OCI-M1 (cell line): ENCODE data around the gene MEGF8.

ENCODE experiments used
- DNase-seq: peaks from one replicate; lab custom pipeline; 2025; lab: John Stamatoyannopoulos, UW

The MEGF8 gene

GRCh38 chr19:42386974-42387707, 61.7 kb downstream of the MEGF8 start:
- DNase-seq: peak; percentile 88

DNA sequence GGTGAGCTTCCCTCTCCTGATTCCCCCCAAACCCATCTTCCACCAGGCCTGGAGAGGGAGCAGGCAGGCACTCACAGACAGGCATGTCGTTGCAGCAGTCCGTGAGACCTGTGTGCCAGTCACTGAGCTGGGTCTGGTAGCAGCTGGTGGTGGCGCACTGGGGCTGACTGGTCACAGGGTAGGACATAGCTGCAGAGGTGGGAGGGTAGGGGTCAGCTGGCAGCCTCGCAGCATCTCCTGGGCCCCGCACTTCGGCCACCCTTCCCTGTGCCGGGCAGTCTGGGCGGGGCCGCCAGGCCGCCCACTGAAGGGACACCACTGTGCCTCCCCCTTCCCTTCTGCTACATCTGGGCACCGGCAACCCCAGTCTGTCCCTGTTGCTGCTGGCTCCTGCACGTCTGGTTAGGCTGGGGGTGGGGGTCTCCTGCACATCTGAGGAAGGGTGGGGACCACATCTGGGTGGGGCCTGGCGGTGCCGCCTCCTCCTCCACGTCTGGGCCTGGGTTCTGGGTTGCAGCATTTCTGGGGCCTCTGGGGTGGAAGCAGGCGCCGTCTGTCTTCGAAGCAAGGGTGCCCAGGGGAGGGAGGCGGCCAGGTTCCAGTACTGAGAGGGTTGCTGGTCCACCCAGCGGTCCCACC, 63.5 kb downstream of the MEGF8 start:
- DNase-seq: no peak

GRCh38 chr19:42389899-42390298, 64.5 kb downstream of the MEGF8 start, which contains the start of gene CNFN:
Gene CNFN, minus strand, starts transcription at chr19:42390297. Its CDS starts 1,260 bp downstream, at chr19:42389037.
- DNase-seq: no peak

DNA sequence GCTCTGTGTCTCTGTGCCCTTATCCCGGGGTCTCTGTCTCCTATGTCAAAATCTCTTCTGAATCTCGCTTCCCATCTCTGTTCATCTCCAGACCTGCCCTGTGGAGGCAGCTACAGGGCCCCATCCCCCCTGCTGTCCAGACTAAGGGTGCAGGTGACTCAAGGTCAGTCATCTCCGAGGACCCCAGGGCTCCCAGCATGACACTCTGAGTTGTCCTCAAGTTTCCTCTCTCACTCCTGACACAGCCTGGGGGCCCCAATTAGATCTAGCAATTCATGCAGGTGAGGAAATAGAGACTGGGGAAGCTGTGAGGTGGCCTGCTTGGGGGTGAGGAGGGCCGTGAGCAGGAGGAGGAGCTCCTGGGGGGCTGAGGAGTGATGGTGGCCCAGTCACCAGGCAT, 66.7 kb downstream of the MEGF8 start:
- no peak for DNase-seq

DNA sequence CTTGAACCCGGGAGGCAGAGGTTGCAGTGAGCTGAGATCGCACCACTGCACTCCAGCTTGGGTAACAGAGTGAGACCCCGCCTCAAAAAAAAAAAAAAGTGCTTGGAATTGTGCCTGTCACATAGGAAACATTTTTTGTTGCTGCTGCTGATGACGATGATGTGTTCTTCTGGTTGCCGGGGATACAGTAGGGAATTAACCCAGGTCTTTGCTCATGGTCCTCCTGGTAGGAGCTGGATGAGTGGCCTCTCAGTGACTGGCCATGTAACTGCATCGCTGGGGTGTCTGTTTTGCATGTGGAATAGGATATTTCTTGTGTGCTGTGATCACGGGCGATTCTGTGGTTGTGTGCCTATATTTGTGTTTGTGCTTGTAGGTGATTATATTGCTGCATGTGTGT, 69.3 kb downstream of the MEGF8 start:
- DNase-seq: no peak

DNA sequence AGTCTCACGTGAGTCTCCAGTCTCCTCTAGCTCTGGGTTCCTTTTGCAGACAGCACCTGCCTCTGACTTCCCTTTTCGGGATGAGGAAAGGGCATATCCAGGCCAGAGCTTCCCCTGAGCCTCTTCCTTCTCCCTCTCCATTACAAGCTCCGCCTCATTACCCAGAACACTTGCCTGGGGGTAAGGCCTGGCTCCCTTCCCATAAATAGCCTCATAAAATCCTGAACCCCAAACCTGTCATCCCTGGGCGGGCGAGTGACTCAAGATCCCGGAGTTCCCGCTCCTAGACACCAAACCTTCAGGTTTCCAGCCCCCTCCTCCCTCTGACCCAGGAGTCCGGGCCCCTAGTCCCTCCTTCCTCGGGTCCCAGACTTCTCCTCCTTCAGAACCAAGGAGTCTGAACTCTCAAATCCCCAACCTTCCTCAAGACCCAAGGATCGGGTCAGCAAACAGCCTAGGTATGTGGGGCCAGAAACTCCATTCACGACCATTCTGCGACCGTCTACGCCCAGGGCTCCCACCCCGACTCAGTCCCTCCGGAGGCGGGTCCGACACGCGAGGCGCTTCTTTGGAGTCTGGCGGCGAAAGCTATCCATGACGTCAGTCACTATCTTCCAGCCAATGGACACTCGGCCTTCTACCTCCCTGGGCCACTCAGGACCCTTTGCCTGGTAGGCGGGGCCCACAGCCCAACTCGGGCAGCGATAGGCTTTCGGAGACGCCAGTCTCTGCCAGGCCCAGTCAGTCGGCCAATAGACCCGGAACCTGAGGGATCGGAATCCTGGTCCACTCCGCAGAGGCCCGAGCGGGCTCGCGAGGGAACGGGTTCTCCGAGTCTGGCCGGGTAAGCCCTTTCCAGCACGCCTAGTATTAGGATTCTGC, 71.2 kb downstream of the MEGF8 start:
- peak; percentile 100 for DNase-seq

DNA sequence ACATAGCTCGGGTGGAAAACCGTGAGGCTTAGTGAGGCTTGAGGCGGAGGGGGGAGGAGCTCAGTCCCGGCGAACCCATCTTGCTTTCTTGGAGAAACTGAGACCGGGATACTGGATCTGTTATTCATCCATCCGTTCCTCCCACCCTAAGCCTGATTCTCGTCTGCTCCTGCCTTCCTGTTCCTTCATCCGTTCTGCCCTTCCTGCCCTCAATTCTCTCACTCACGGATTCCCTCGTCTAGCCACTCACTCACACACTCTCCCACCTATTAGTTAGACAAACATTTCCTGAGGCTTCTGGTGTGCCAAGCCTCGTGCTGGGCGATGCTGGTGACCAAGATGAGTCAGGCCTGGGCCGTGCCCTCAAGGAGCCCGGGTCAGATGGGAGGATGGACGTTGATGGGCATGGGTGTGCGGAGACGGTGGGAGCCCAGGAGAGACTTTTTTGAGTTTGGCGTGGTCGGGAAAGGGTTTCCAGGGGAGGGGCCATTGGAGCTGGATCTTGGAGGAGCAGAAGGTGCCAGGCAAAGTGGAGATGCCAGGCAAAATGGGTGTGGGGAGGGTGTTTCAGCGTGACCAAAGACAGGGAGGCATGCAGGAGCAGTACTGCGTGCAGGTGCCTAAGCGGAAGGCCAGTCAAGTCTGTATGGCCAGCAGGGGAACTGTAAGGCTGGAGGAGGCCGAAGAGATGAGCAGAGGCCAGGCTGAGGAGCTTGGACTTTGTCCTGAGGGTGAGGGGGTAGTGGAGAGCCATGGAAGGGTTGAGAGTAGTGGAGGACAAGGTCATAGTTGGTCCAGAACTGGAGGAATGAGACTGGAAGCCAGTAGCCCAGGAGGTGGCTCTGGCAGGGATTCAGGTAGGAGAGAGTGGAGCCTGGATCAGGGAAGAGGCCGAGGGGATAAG, 72.1 kb downstream of the MEGF8 start:
- DNase-seq: no peak

GRCh38 chr19:42400404-42400803, 75.0 kb downstream of the MEGF8 start:
- no peak for DNase-seq

DNA sequence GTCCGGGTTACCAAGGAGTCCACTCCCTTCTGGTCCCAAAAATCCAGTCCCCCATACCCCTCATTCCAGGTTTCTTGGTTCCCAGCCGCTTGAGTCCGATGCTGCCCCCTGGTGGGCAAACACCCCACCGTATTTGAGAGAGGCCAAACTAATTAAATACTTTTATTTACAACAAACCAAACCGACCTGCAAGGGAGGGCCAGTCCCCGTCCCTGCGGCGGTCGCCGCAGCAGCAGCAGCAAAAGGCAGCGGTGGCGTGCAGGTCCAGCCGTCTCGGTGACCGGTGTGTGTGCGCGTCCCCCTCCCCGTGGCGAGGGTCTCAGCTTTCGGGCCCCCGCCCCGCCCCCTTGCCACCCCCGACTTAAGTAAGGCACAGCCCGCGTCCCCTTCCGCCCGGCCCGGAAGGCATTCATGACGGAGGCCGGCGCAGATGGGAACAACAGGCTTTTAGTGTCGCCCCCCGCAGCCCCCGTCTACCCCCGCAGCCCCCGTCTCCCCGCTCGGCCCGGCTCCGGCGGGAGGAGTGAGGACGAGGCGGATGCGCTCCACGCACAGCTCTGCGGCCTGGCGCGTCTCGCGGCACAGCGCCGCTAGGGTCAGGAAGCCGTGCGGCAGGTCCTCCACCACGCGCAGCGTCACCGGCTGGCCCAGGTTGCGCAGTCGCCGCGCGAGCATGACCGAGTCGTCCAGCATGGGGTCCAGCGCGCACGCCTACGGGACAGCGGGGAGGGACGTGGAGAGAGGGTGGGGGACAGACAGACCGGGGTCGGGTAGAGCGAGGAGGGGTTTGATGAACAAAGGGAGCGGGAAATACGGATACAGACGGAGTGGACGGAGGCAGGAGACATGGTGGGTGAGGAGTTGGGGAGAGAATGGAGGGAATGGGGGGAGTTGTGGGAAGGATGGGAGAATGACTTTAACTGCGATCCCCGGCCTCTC, 76.2 kb downstream of the MEGF8 start:
- DNase-seq: peak; percentile 92

- no peak for DNase-seq
Observed at GRCh38 chr19:42402376-42403116, 77.1 kb downstream of the MEGF8 start.

GRCh38 chr19:42403586-42403985, 78.2 kb downstream of the MEGF8 start:
- DNase-seq: no peak

GRCh38 chr19:42406111-42406510, 80.7 kb downstream of the MEGF8 start:
- no peak for DNase-seq

DNA sequence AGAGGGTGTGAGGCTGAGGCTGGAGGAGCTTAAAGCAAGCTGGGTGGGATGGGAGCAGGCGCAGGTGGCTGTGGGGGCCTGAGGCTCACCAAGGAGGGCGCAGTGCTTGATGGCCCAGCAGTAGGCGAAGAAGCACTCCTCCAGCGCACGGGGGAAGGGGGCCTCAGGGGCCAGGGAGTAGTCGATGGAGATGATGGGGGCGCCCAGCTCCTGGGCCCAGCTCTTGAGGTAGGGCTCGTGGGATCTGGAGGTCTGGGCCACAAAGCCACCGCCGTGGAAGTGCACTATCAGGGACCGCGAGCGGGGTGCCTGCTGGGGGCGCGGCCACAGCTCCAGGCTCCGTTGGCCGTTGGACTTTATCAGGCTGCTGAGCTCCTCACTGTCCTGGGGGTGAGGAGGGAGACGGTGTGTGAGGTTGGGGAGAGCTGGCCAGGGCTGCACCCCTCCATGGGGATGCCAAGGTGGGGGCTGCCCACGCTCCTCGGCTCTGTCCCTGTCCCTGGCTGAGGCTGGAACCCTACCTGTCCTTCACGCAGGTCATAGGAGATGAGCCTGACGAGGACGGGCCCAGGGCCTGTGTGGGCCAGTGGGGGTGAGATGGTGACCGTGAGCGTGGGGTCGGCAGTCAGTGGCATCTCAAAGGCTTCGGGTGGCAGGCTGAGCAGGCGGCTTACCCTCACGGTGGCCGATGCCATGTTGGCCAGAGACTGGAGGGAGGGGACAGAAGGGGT, 81.8 kb downstream of the MEGF8 start:
- no peak for DNase-seq

- DNase-seq: no peak
Observed at GRCh38 chr19:42407816-42408175, 82.4 kb downstream of the MEGF8 start.

DNA sequence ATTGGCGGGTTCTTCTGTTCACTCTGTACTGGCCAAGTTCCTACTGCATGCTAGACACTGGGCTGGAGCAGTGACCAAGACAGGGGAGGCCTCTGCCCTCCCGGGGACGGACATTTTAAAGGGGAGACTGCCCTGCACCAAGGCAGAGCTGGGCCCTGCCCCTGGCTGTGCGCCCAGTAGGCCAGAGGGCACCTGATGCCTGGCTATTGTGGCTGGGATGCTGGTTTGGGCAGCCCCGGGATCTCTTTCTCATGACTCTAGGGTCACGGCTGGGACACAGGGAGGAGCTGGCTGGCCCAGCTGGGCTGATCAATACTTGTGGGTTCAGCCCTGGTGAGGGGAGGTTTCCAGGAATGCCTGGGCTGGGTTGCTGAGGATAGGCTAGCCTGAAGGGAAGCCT, 84.0 kb downstream of the MEGF8 start:
- DNase-seq: no peak

DNA sequence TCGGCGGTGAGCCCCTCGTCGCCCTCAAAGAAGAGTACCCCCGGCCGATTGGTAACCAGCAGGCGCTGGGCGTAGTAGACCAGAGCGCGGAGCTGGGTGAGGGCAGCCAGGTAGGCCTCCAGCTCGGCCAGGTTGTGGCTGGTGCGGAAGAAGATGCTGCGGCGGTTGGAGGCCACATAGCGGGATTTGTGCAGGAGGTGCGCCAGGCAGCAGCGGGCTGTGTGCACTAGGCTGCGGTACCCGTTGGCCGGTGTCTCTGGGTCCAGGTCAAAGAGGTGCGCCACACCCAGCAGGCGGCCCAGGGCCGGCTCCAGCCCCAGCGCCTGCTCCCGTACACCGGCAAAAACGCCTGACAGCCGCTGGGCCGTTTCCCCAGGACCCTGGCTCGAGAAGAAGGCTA, 84.9 kb downstream of the MEGF8 start:
- no peak for DNase-seq

- no peak for DNase-seq
Observed at GRCh38 chr19:42411581-42412178, 86.2 kb downstream of the MEGF8 start.

- no peak for DNase-seq
Observed at GRCh38 chr19:42412227-42412626, 86.8 kb downstream of the MEGF8 start.

- no peak for DNase-seq
Observed at GRCh38 chr19:42412661-42413076, 87.2 kb downstream of the MEGF8 start.
